HepG2 (cell line): ENCODE measurements around the gene ZNF512B. TPM values are rescaled to one million over a fixed set of nuclear protein-coding genes. Genes with fewer than 3 reads are reported as not detected.

Experiments used
- CHCHD3 ChIP-seq: sonication (generic); formaldehyde crosslinking; IDR thresholded peaks from 2 replicates; pipeline ENCODE4 v1.8.0; 2022; ENCODE audit warnings: mild to moderate bottlenecking, missing genetic modification reagents, moderate library complexity
- CREB1 ChIP-seq, 2 experiments: fragments of 450-650 bp in 1 of 2; IDR thresholded peaks; 2 replicates each; pipeline ENCODE4 v1.6.1; 2016 to 2017; ENCODE audit warnings: control low read depth in 1 of 2, mild to moderate bottlenecking in 1 of 2, missing compliant biosample characterization in 1 of 2, missing genetic modification characterization in 1 of 2
- MTF2 ChIP-seq: sonication (generic); formaldehyde crosslinking; IDR thresholded peaks from 2 replicates; pipeline ENCODE4 v1.5.0; 2020; ENCODE audit warnings: missing genetic modification reagents, borderline replicate concordance
- MZF1 ChIP-seq: sonication (generic); formaldehyde crosslinking; IDR thresholded peaks from 2 replicates; pipeline ENCODE4 v1.8.1; 2023; ENCODE audit warnings: mild to moderate bottlenecking, missing genetic modification reagents, borderline replicate concordance
- RXRB ChIP-seq: IDR thresholded peaks from 2 replicates; pipeline ENCODE4 v1.6.1; 2016; ENCODE audit warnings: borderline replicate concordance, missing genetic modification reagents, missing compliant biosample characterization
- TGIF2 ChIP-seq: IDR thresholded peaks from 2 replicates; pipeline ENCODE4 v1.6.1; 2016; ENCODE audit warnings: control low read depth, missing compliant biosample characterization
- ZBTB20 ChIP-seq: sonication (generic); formaldehyde crosslinking; IDR thresholded peaks from 2 replicates; pipeline ENCODE4 v1.8.1; 2023; ENCODE audit warnings: missing genetic modification reagents, low read depth, mild to moderate bottlenecking, borderline replicate concordance
- ZKSCAN5 ChIP-seq: sonication (generic); formaldehyde crosslinking; IDR thresholded peaks from 2 replicates; pipeline ENCODE4 v1.5.1; 2020; ENCODE audit warnings: mild to moderate bottlenecking, missing genetic modification reagents
- ZMYM4 ChIP-seq: sonication (generic); formaldehyde crosslinking; IDR thresholded peaks from 2 replicates; pipeline ENCODE4 v1.8.1; 2023; ENCODE audit warnings: mild to moderate bottlenecking, missing genetic modification reagents
- ZNF160 ChIP-seq: sonication (generic); formaldehyde crosslinking; IDR thresholded peaks from 2 replicates; pipeline ENCODE4 v1.8.0; 2022; ENCODE audit warnings: mild to moderate bottlenecking, inconsistent platforms, missing genetic modification reagents
- ZNF510 ChIP-seq: sonication (generic); formaldehyde crosslinking; IDR thresholded peaks from 2 replicates; pipeline ENCODE4 v1.4.0; 2020; ENCODE audit warnings: low read depth, mild to moderate bottlenecking, missing genetic modification reagents
- ZNF550 ChIP-seq: sonication (generic); formaldehyde crosslinking; IDR thresholded peaks from 2 replicates; pipeline ENCODE4 v1.4.0; 2020; ENCODE audit warnings: mild to moderate bottlenecking, missing genetic modification reagents, borderline replicate concordance
- ZNF589 ChIP-seq: sonication (generic); formaldehyde crosslinking; conservative IDR thresholded peaks from 2 replicates; pipeline ENCODE4 v1.8.0; 2022; ENCODE audit warnings: mild to moderate bottlenecking, moderate library complexity, missing genetic modification reagents
- ZNF670 ChIP-seq: sonication (generic); formaldehyde crosslinking; IDR thresholded peaks from 2 replicates; pipeline ENCODE4 v1.8.0; 2022; ENCODE audit warnings: mild to moderate bottlenecking, missing genetic modification reagents, borderline replicate concordance
- ZNF672 ChIP-seq: sonication (generic); formaldehyde crosslinking; IDR thresholded peaks from 2 replicates; pipeline ENCODE4 v1.8.1; 2022; ENCODE audit warnings: missing genetic modification reagents
- ZNF713 ChIP-seq: sonication (generic); formaldehyde crosslinking; IDR thresholded peaks from 2 replicates; pipeline ENCODE4 v1.4.0; 2020; ENCODE audit warnings: mild to moderate bottlenecking, missing genetic modification reagents
- ZNF784 ChIP-seq: sonication (generic); formaldehyde crosslinking; IDR thresholded peaks from 2 replicates; pipeline ENCODE4 v1.5.1; 2020; ENCODE audit warnings: missing genetic modification reagents, mild to moderate bottlenecking, borderline replicate concordance
- ZSCAN29 ChIP-seq: sonication (generic); formaldehyde crosslinking; conservative IDR thresholded peaks from 2 replicates; pipeline ENCODE4 v1.4.0; 2020; ENCODE audit warnings: mild to moderate bottlenecking, missing genetic modification reagents
- ZZZ3 ChIP-seq: sonication (generic); formaldehyde crosslinking; IDR thresholded peaks from 2 replicates; pipeline ENCODE4 v1.4.0; 2020; ENCODE audit warnings: missing genetic modification reagents, mild to moderate bottlenecking, borderline replicate concordance
- polyA plus RNA-seq, 8 experiments: library from polyadenylated mRNA; depleted of rRNA in 3 of 8; stranded (reverse) in 7 of 8; unstranded in 1 of 8; fragments of >200 nt; fragmentation: Illumina TruSeq in 4 of 8; extraction: Trizol in 4 of 8; gene quantifications; 2 replicates each; pipeline versions ENCODE4 v1.2.1 to v1.2.3, GENCODE V29; 2011 to 2016; ENCODE audit warnings: low read depth in 4 of 8, missing spikeins in 1 of 8, mixed read lengths in 1 of 8; ENCODE audit not compliant: insufficient read depth in 1 of 8
- total RNA-seq, 5 experiments: library from RNA; depleted of rRNA; stranded (reverse); fragments of >200 nt; fragmentation: Illumina TruSeq; extraction: Trizol; gene quantifications; 2 replicates each; pipeline ENCODE4 v1.2.3, GENCODE V29; 2016; ENCODE audit warnings: low read depth in 1 of 5
- TF ChIP-seq, protein P1 (sequence below): sonication (generic); formaldehyde crosslinking; conservative IDR thresholded peaks from 2 replicates; pipeline ENCODE4 v1.4.0; 2020; ENCODE audit warnings: mild to moderate bottlenecking, missing genetic modification reagents, moderate library complexity
- TF ChIP-seq, protein P2 (sequence below): sonication (generic); formaldehyde crosslinking; IDR thresholded peaks from 2 replicates; pipeline ENCODE4 v1.4.0; 2020; ENCODE audit warnings: missing genetic modification reagents
- TF ChIP-seq, protein P3 (sequence below): sonication (generic); formaldehyde crosslinking; conservative IDR thresholded peaks from 2 replicates; pipeline ENCODE4 v1.4.0; 2020; ENCODE audit warnings: missing genetic modification reagents

Gene ZNF512B
- total and polyA plus RNA-seq, 2 of the 13 experiments (the other 11 are each of a cell fraction or from before 2014, with no cell fraction given), result 11.5 to 30.6 TPM

GRCh38 chr20:63977739-63978276, 8.1 kb upstream of the ZNF512B start (continued):
- peak; percentile 81; the same call in 1 of the 2 replicates for TF ChIP-seq ZZZ3 (CRISPR knock-in tag)
- 0 out of 2 replicates have a peak, but pooled peaks have one; percentile 20 for TF ChIP-seq CHCHD3 (CRISPR knock-in tag)
- TF ChIP-seq, protein P1, sequence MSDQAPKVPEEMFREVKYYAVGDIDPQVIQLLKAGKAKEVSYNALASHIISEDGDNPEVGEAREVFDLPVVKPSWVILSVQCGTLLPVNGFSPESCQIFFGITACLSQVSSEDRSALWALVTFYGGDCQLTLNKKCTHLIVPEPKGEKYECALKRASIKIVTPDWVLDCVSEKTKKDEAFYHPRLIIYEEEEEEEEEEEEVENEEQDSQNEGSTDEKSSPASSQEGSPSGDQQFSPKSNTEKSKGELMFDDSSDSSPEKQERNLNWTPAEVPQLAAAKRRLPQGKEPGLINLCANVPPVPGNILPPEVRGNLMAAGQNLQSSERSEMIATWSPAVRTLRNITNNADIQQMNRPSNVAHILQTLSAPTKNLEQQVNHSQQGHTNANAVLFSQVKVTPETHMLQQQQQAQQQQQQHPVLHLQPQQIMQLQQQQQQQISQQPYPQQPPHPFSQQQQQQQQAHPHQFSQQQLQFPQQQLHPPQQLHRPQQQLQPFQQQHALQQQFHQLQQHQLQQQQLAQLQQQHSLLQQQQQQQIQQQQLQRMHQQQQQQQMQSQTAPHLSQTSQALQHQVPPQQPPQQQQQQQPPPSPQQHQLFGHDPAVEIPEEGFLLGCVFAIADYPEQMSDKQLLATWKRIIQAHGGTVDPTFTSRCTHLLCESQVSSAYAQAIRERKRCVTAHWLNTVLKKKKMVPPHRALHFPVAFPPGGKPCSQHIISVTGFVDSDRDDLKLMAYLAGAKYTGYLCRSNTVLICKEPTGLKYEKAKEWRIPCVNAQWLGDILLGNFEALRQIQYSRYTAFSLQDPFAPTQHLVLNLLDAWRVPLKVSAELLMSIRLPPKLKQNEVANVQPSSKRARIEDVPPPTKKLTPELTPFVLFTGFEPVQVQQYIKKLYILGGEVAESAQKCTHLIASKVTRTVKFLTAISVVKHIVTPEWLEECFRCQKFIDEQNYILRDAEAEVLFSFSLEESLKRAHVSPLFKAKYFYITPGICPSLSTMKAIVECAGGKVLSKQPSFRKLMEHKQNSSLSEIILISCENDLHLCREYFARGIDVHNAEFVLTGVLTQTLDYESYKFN (CRISPR knock-in tag), result peak; percentile 69
- no peak for TF ChIP-seq ZKSCAN5 (CRISPR knock-in tag)
- peak; percentile 91 for TF ChIP-seq ZNF589 (CRISPR knock-in tag)
- TF ChIP-seq, protein P2, sequence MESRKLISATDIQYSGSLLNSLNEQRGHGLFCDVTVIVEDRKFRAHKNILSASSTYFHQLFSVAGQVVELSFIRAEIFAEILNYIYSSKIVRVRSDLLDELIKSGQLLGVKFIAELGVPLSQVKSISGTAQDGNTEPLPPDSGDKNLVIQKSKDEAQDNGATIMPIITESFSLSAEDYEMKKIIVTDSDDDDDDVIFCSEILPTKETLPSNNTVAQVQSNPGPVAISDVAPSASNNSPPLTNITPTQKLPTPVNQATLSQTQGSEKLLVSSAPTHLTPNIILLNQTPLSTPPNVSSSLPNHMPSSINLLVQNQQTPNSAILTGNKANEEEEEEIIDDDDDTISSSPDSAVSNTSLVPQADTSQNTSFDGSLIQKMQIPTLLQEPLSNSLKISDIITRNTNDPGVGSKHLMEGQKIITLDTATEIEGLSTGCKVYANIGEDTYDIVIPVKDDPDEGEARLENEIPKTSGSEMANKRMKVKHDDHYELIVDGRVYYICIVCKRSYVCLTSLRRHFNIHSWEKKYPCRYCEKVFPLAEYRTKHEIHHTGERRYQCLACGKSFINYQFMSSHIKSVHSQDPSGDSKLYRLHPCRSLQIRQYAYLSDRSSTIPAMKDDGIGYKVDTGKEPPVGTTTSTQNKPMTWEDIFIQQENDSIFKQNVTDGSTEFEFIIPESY (CRISPR knock-in tag), result peak; percentile 82
- no peak for TF ChIP-seq ZSCAN29 (CRISPR knock-in tag)
- TF ChIP-seq MTF2 (CRISPR knock-in tag), result peak; percentile 68; the same call in 1 of the 2 replicates
- TF ChIP-seq ZNF510, result 0 out of 2 replicates have a peak, but pooled peaks have one; percentile 76
- TF ChIP-seq ZNF784 (CRISPR knock-in tag), result peak; percentile 39; the same call in 1 of the 2 replicates
- TF ChIP-seq ZMYM4 (CRISPR knock-in tag), result no peak
- no peak for TF ChIP-seq ZNF713 (CRISPR knock-in tag)
- TF ChIP-seq ZNF670, result no peak
- TF ChIP-seq, protein P3, sequence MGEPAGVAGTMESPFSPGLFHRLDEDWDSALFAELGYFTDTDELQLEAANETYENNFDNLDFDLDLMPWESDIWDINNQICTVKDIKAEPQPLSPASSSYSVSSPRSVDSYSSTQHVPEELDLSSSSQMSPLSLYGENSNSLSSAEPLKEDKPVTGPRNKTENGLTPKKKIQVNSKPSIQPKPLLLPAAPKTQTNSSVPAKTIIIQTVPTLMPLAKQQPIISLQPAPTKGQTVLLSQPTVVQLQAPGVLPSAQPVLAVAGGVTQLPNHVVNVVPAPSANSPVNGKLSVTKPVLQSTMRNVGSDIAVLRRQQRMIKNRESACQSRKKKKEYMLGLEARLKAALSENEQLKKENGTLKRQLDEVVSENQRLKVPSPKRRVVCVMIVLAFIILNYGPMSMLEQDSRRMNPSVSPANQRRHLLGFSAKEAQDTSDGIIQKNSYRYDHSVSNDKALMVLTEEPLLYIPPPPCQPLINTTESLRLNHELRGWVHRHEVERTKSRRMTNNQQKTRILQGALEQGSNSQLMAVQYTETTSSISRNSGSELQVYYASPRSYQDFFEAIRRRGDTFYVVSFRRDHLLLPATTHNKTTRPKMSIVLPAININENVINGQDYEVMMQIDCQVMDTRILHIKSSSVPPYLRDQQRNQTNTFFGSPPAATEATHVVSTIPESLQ (CRISPR knock-in tag), result no peak
- TF ChIP-seq ZNF550 (CRISPR knock-in tag), result no peak
- TF ChIP-seq TGIF2 (CRISPR knock-in tag), result peak; percentile 100
- TF ChIP-seq ZNF160 (CRISPR knock-in tag), result peak; percentile 60
- TF ChIP-seq ZNF672, result no peak
- no peak for TF ChIP-seq MZF1
- TF ChIP-seq ZBTB20 (CRISPR knock-in tag), result no peak; the same call in 1 of the 2 replicates
- peak; percentile 60; the same call in 1 of the 2 replicates for TF ChIP-seq RXRB (CRISPR knock-in tag)
- TF ChIP-seq CREB1 (IDR thresholded peaks at IDR 0.05), result peak; percentile 49; the same call in 1 of the 2 replicates
- TF ChIP-seq CREB1 (CRISPR knock-in tag; IDR thresholded peaks at IDR 0.05), result no peak
